ENCODE measurements around the gene ODC1.

ODC1 gene

GRCh38 chr2:10430886-10431622 is 17.1 kb downstream of the ODC1 start:
- TF ChIP-seq, protein P1, sequence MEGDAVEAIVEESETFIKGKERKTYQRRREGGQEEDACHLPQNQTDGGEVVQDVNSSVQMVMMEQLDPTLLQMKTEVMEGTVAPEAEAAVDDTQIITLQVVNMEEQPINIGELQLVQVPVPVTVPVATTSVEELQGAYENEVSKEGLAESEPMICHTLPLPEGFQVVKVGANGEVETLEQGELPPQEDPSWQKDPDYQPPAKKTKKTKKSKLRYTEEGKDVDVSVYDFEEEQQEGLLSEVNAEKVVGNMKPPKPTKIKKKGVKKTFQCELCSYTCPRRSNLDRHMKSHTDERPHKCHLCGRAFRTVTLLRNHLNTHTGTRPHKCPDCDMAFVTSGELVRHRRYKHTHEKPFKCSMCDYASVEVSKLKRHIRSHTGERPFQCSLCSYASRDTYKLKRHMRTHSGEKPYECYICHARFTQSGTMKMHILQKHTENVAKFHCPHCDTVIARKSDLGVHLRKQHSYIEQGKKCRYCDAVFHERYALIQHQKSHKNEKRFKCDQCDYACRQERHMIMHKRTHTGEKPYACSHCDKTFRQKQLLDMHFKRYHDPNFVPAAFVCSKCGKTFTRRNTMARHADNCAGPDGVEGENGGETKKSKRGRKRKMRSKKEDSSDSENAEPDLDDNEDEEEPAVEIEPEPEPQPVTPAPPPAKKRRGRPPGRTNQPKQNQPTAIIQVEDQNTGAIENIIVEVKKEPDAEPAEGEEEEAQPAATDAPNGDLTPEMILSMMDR (IDR thresholded peaks at IDR 0.05; ENCODE audit: borderline replicate concordance, control extremely low read depth, extremely low read depth, insufficient read depth, missing control alignments) = no peak
- in situ Hi-C loops (cut with MboI; ENCODE audit: low sequenced_read_pairs, unreplicated experiment) = no loop called here
- no peak for DNase-seq (ENCODE audit: low spot score)

GRCh38 chr2:10428924-10429323 is 19.2 kb downstream of the ODC1 start:
- in situ Hi-C loops (cut with MboI; ENCODE audit: low sequenced_read_pairs, unreplicated experiment) = no loop called here
- DNase-seq (ENCODE audit: low spot score) = no peak
- TF ChIP-seq, protein P1 (IDR thresholded peaks at IDR 0.05; ENCODE audit: borderline replicate concordance, control extremely low read depth, extremely low read depth, insufficient read depth, missing control alignments) = no peak

GRCh38 chr2:10428355-10428754 is 19.8 kb downstream of the ODC1 start:
- TF ChIP-seq, protein P1 (IDR thresholded peaks at IDR 0.05; ENCODE audit: borderline replicate concordance, control extremely low read depth, extremely low read depth, insufficient read depth, missing control alignments) = no peak
- in situ Hi-C loops (cut with MboI; ENCODE audit: low sequenced_read_pairs, unreplicated experiment) = no loop called here
- no peak for DNase-seq (ENCODE audit: low spot score)

GRCh38 chr2:10427618-10427949 is 20.5 kb downstream of the ODC1 start:
- DNase-seq (ENCODE audit: low spot score) = no peak
- TF ChIP-seq, protein P1 (IDR thresholded peaks at IDR 0.05; ENCODE audit: borderline replicate concordance, control extremely low read depth, extremely low read depth, insufficient read depth, missing control alignments) = no peak
- in situ Hi-C loops (cut with MboI; ENCODE audit: low sequenced_read_pairs, unreplicated experiment) = no loop called here

DNA sequence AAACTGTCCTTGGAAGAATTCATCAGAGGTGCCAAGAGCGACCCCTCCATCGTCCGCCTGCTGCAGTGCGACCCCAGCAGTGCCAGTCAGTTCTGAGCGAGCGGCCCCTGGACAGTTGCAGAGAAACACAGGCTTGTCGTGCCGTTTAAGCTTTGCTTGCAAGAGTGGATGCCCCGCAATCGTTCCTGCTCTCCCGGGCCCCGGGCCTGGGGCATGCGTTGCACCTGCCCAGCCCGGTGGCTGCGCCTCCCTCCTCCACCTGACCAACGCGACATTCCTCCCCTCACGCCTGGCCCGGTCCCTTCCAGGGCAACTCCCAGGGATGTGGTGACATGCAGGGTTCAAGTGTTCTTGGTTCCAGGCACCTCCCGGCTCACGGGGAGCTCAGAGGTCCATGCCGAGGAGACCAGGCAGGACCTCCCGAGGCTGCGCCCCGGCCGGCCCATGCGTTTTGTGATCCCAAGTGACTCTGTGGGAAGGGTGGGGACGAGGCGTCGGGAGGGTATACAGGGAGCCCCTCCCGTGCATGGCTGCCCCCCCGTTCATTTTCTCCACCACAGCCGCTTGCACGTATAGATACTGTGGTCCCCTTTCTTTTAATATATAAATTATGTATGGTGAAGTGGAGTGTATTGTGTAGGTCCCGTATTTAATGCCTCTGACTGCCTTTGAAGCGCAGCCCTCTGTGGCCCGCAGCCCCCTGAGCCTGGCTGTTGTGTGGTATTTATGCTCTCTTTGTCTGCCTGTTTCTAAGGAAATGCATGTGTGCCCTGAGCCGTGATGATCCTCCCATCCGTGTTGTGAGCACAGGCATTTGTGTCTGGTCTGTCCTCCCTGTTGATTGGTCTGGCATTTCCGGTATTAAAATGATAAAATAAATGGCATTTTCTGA is 21.2 kb downstream of the ODC1 start:
- DNase-seq (ENCODE audit: low spot score) = no peak
- in situ Hi-C loops (cut with MboI; ENCODE audit: low sequenced_read_pairs, unreplicated experiment) = no loop called here
- TF ChIP-seq, protein P1 (IDR thresholded peaks at IDR 0.05; ENCODE audit: borderline replicate concordance, control extremely low read depth, extremely low read depth, insufficient read depth, missing control alignments) = no peak

DNA sequence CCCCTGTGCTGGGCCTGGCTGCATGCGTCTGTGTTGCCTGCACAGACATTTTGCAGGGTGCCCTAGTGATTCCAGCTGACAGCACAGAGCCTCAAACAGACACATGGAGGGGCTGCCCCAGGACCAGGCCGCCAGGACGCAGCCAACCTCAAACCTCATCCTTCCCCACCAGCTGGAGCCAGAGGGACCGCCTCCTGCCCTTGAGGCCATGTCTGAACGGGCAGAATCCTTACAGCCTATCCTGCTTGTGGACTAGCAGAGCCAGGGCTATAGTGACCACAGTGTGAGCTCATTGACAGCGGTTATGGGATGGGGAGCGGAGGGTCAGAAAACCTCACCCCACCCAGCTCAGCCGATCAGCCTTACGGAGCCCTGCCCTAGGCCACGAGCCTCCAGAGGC is 22.4 kb downstream of the ODC1 start:
- in situ Hi-C loops (cut with MboI; ENCODE audit: low sequenced_read_pairs, unreplicated experiment) = no loop called here
- TF ChIP-seq, protein P1 (IDR thresholded peaks at IDR 0.05; ENCODE audit: borderline replicate concordance, control extremely low read depth, extremely low read depth, insufficient read depth, missing control alignments) = no peak
- no peak for DNase-seq (ENCODE audit: low spot score)

Measured in GM13976 (cell line).